Activated CD4-positive, alpha-beta T cell treated with anti-CD3 and anti-CD28 coated beads, Interleukin-2, amount 10 ng/mL, durations not matched to agents 24 days and 14 days (primary cell): ENCODE results near the gene ELP5. TPM values are rescaled to one million over a fixed set of nuclear protein-coding genes. Genes with fewer than 3 reads are reported as not detected.
"Not testable (repeated sequence)": the region's sequence is repeated elsewhere in the genome, so short reads cannot be mapped to it uniquely, and the experiment has no call there.

Source experiments
- DNase-seq: peaks from one replicate; pipeline ENCODE4 v3.0.0; 2022
- H3K27ac Mint-ChIP-seq: one replicate; pipeline ENCODE4 v1.8.0; 2022; ENCODE audit warnings: mild to moderate bottlenecking, mixed read lengths
- H3K27me3 Mint-ChIP-seq: one replicate; pipeline ENCODE4 v1.8.0; 2022; ENCODE audit warnings: mixed read lengths
- H3K36me3 Mint-ChIP-seq: one replicate; pipeline ENCODE4 v1.8.0; 2022; ENCODE audit warnings: low read depth, mild to moderate bottlenecking, mixed read lengths
- H3K4me1 Mint-ChIP-seq: one replicate; pipeline ENCODE4 v1.8.0; 2021; ENCODE audit warnings: mixed read lengths
- H3K4me3 Mint-ChIP-seq: one replicate; pipeline ENCODE4 v1.8.0; 2022; ENCODE audit warnings: mild to moderate bottlenecking, moderate library complexity, mixed read lengths
- H3K9me3 Mint-ChIP-seq: one replicate; pipeline ENCODE4 v1.8.0; 2021; ENCODE audit warnings: mixed read lengths
- intact Hi-C: fragments of 100-400 bp; cut with micrococcal nuclease; formaldehyde crosslinking; loops from one replicate; pipeline ENCODE4 v1.15.1; 2023
- total RNA-seq: library from RNA; stranded (reverse); gene quantifications from 2 replicates; pipeline ENCODE4 v1.2.3, GENCODE V29; 2022

The ELP5 gene
- total RNA-seq, 1 donor from 2014 or later = 74.3 TPM

DNA sequence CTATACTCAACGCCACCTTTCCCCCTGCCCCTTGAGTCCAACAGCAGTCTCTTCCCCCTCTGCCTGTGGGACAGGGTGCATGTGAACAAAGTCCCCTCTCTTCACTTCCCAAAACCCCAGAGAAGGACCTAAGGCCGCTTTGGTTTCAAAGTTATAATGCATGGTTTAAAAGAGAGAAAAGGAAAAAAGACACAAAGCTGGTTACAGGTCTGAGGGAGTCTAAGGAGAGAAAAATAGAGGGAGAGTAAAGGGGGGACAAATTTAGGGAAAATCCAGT lies 8.6 kb upstream of the ELP5 start:
- Mint-ChIP-seq H3K9me3 (no peaks in the 10 kb centered on the region), H3K27ac (peak overlapping the region; percentile 82), H3K27me3 (no peaks in the 10 kb centered on the region), H3K4me1 (peaks cover 43% of the 10 kb centered on the region), H3K36me3 (peaks cover 46% of the 10 kb centered on the region), H3K4me3 (peak overlapping the region; percentile 85)
- intact Hi-C loops = loop anchor here (1.0 to 2.0 kb wide), 2 partner anchors 9 to 71 kb away; partner anchors contain the start of genes ELP5 and GPS2
- DNase-seq = no peak

DNA sequence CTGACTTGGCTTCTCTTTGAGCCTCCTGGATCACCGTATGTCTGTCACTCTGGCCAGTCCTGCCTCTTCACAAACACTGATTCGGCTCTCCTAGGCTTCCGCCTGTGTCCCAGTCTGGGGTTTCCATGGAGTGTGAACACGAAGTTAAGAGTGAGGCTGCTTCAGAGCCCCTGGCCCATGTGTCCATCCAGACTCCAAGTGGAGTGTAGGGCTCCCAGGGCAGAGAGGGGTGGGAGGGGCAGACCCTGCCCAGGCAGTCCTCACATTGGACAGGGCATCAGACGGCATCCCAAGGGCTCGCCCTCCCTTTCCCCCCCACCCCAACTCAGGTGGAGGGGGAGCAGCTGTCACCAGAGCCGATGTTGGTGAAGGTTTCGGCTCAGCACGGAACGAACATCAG lies 8.2 kb upstream of the ELP5 start:
- not testable (repeated sequence) for H3K27me3 Mint-ChIP-seq, H3K9me3 Mint-ChIP-seq, DNase-seq, H3K27ac Mint-ChIP-seq
- intact Hi-C loops = loop anchor here (1.0 to 2.0 kb wide), 2 partner anchors 8 to 71 kb away; partner anchors contain the start of genes ELP5 and GPS2
- Mint-ChIP-seq H3K36me3 (peaks cover 45% of the 10 kb centered on the region), H3K4me3 (peak overlapping the region; percentile 85), H3K4me1 (peaks cover 47% of the 10 kb centered on the region)

DNA sequence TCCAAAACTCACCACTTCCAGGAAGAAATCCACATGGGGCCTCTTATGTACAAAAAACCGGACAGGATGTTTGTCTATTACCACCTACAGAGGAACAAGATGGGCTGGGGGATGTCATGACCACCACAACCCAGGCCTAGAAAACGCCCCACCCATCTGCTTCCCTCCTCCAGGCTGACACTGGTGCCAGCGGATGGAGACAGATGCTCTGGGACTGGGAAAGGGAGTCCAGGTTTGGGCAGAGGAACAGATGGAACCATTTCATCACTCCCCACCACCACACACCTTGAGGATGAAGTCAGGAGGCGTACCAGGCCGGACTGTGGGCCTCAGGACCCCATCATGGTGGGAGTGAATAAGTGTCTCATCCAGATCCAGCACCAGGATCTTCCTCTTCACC lies 5.2 kb upstream of the ELP5 start:
- Mint-ChIP-seq H3K36me3 (peaks cover 39% of the 10 kb centered on the region), H3K27me3 (no peaks in the 10 kb centered on the region), H3K4me1 (peaks cover 45% of the 10 kb centered on the region), H3K27ac (peak overlapping the region; percentile 20), H3K4me3 (no peak overlapping the region), H3K9me3 (no peaks in the 10 kb centered on the region)
- DNase-seq = no peak
- intact Hi-C loops = no loop called here

DNA sequence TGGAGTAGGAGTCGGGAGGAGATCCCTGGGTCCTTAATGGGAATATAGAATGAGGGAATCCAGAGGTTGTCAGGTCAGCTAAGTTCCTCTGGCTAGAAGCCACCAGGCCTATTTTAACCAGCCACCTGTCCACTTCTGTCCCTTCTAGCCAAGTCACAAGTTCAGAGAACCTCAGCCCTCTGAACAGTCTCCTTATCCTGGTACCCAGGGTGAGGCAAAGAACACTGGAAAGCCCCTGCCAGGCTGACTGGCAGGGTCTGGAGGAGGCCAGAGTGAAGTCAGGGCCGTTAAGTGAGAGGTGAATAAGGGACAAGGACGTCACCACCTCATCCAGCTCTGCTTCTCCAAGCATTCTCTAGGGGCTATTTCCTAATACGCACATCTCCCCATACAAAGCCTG lies 3.2 kb upstream of the ELP5 start:
- H3K27me3 Mint-ChIP-seq = no peaks in the 10 kb centered on the region
- peak overlapping the region; percentile 95 for H3K4me3 Mint-ChIP-seq
- no peaks in the 10 kb centered on the region for H3K9me3 Mint-ChIP-seq
- peaks cover 46% of the 10 kb centered on the region for H3K36me3 Mint-ChIP-seq
- no peak overlapping the region for H3K27ac Mint-ChIP-seq
- peaks cover 47% of the 10 kb centered on the region for H3K4me1 Mint-ChIP-seq
- intact Hi-C loops = no loop called here
- no peak for DNase-seq

DNA sequence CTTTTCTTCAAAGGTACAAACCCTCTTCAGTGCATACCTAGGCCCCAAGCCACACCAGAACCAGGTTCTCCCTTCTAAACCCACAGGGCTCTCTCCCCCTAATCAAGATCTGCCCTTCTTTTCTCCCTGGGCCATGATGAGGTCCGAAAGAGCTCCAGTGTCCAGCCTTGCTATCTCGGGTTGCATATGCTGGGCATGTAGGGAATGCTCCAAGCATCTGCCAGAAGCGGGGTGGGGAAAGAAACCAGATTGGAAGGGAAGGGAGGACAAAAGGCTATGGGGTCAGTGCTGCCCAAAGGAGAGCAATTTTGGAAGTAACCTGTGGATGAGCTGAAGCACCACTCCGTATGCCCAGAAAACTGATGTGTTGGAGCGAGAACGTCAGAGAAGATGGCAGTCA lies 2.8 kb upstream of the ELP5 start:
- DNase-seq = no peak
- Mint-ChIP-seq H3K9me3 (no peaks in the 10 kb centered on the region), H3K36me3 (peaks cover 45% of the 10 kb centered on the region), H3K27ac (peak overlapping the region; percentile 71), H3K4me3 (peak overlapping the region; percentile 95), H3K4me1 (peaks cover 50% of the 10 kb centered on the region), H3K27me3 (no peaks in the 10 kb centered on the region)
- intact Hi-C loops = no loop called here

DNA sequence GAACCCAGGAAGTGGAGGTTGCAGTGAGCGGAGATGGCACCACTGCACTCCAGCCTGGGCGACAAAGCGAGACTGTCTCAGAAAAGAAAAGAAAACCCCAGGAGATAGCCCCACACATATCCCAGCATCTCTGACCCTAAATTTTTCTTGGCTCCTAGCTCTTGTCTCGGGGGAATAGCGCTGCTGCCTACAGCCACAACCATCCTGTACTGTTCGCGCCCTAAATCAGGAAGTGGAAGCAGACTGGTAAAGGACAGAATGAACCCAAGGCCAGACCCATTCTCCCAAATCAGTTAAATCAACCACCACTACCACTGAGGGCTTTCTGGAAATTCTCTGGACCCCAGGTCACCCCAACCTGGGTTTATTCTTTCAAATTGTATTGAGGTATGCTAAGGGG lies 2.2 kb upstream of the ELP5 start:
- peaks cover 52% of the 10 kb centered on the region for H3K4me1 Mint-ChIP-seq
- H3K4me3 Mint-ChIP-seq = peak overlapping the region; percentile 95
- H3K9me3 Mint-ChIP-seq = no peaks in the 10 kb centered on the region
- intact Hi-C loops = loop anchor here (5.0 kb wide), 2 partner anchors 312 to 437 kb away; partner anchors contain the start of genes SENP3, TP53 and WRAP53
- peaks cover 44% of the 10 kb centered on the region for H3K36me3 Mint-ChIP-seq
- H3K27me3 Mint-ChIP-seq = no peaks in the 10 kb centered on the region
- no peak for DNase-seq
- peak overlapping the region; percentile 95 for H3K27ac Mint-ChIP-seq

DNA sequence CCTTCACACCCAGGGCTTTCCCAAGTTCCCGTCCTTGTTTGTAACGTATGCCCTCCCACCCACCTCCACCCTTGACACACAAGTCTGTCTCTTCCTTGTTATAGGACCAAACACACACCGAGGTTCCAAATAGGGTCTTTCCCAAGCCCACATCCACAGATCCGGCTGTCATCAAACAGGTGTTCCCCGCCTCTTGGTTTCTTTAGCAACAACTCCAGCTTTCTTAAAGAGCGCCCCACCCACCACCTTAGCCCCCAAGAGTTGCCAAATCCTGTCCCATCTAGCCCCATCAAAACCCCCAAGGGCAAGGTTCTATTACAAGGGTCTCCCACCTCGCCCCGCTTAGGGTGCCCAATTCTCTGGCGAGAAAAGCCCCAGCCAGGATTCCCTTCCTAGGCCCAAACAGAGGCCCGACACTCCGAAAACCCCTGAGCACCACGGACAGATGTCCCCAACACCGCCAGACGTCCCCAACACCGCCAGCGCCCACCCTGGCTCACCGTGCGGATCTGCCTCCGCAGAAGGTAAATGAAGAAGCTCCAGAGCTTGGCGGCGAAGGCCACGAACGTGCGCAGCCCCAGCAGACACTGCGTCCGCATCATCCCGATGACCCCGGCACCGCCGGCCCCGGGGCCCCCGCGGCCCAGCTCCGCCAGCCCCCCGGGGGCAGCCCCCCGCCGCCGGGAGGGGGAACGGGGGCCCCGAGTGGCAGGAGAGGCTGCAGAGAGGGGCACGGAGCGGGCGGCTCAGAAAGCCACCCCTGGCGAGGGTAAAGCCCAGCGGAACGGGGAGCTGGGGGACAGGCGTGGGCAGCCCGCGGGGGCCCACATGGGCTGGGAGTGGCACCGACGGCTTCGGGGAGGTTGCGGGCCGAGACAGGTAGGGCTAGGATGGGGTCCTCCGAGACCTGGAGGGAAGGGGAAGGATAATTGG lies 1.1 kb upstream of the ELP5 start:
- H3K9me3 Mint-ChIP-seq = no peaks in the 10 kb centered on the region
- peak; percentile 76 for DNase-seq
- H3K4me3 Mint-ChIP-seq = peak overlapping the region; percentile 95
- peak overlapping the region; percentile 100 for H3K27ac Mint-ChIP-seq
- peaks cover 52% of the 10 kb centered on the region for H3K4me1 Mint-ChIP-seq
- no peaks in the 10 kb centered on the region for H3K27me3 Mint-ChIP-seq
- intact Hi-C loops = loop anchor here (5.0 kb wide), 2 partner anchors 311 to 436 kb away; partner anchors contain the start of genes SENP3, TP53 and WRAP53
- H3K36me3 Mint-ChIP-seq = peaks cover 45% of the 10 kb centered on the region

DNA sequence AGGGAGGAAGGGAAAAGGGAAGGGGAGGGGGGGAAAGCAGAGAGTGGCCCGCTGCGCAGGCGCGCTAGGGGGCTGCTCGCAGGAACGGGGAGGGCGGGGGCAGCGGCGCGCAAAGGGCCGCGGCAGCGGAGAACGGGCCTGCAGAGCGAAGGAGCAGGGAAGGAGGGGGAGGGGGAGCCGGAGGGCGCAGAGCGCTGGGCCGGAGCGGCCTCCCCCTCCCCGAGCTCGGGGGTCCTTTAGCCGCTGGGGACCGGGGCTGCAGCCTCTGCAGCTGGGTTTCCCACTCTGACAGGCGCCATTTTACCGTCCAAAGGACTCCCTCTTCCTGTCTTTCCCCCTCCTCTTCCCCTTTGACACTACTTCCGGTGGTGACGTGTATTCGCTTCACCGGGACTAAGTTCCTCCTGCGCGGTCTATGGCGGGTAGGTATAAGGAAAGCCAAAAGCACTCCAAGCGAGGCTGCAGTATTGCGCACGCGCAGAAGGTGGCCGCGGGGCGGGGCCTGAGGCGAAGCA lies 297 bp upstream of the ELP5 start, which contains the start of gene CTDNEP1:
Gene CTDNEP1, minus strand, starts transcription at position 74 of the 515 bp plus-strand sequence. CDS start 438 bp downstream, outside the sequence.
- Mint-ChIP-seq H3K27me3 (no peaks in the 10 kb centered on the region), H3K4me3 (peak within 1 kb of the TSS; percentile 95), H3K27ac (peak within 1 kb of the TSS; percentile 100), H3K4me1 (peaks cover 46% of the 10 kb centered on the region), H3K36me3 (peaks cover 43% of the 10 kb centered on the region), H3K9me3 (no peaks in the 10 kb centered on the region)
- peak; percentile 100 for DNase-seq
- intact Hi-C loops = loop anchor here (1.0 to 5.0 kb wide), 6 partner anchors 8 to 436 kb away; partner anchors contain the start of genes EIF5A, PHF23, SENP3 and TP53

DNA sequence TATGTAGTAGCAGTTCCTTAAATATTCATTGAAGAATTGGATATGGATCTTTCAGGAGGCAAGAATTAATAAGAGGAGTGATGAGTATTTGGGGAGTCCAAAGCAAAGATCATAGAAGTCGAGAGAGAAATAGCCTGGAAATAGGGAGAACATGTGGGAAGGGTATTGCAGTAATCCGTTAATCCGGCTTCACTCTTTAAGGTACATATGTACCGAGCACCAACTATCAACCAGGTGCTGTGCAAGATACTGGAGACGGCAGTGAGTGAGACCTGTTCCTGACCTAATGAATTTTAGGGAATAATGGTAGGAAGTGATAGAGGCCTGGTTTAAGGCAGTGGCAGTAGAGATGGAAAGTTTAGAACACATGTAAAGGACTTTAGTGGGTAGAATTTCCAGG lies 1.1 kb downstream of the ELP5 start:
- intact Hi-C loops = loop anchor here (2.0 to 5.0 kb wide), 3 partner anchors 38 to 434 kb away; partner anchors contain the start of genes SENP3, TP53 and WRAP53
- Mint-ChIP-seq H3K9me3 (no peaks in the 10 kb centered on the region), H3K27ac (peak overlapping the region; percentile 100), H3K4me3 (peak overlapping the region; percentile 95), H3K36me3 (peaks cover 47% of the 10 kb centered on the region), H3K27me3 (no peaks in the 10 kb centered on the region), H3K4me1 (peaks cover 44% of the 10 kb centered on the region)
- DNase-seq = no peak

DNA sequence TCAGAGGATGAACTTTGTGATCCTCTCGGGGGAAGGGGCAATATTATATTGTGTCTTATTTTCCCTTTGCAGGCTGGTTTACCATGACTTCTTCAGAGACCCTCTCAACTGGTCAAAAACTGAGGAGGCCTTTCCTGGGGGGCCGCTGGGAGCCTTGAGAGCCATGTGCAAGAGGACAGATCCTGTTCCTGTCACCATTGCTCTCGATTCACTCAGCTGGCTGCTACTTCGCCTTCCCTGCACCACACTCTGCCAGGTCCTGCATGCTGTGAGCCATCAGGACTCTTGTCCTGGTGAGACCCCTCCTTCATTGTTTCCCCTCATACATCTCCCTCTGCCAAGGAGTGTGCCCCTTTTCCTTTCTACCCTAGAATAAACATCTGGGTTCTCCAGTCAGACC lies 2.5 kb downstream of the ELP5 start:
- Mint-ChIP-seq H3K27me3 (no peaks in the 10 kb centered on the region), H3K4me3 (no peak overlapping the region), H3K9me3 (no peaks in the 10 kb centered on the region), H3K36me3 (peaks cover 52% of the 10 kb centered on the region), H3K4me1 (peaks cover 35% of the 10 kb centered on the region), H3K27ac (peak overlapping the region; percentile 59)
- no peak for DNase-seq
- intact Hi-C loops = loop anchor here (5.0 kb wide), 2 partner anchors 308 to 433 kb away; partner anchors contain the start of genes SENP3, TP53 and WRAP53

DNA sequence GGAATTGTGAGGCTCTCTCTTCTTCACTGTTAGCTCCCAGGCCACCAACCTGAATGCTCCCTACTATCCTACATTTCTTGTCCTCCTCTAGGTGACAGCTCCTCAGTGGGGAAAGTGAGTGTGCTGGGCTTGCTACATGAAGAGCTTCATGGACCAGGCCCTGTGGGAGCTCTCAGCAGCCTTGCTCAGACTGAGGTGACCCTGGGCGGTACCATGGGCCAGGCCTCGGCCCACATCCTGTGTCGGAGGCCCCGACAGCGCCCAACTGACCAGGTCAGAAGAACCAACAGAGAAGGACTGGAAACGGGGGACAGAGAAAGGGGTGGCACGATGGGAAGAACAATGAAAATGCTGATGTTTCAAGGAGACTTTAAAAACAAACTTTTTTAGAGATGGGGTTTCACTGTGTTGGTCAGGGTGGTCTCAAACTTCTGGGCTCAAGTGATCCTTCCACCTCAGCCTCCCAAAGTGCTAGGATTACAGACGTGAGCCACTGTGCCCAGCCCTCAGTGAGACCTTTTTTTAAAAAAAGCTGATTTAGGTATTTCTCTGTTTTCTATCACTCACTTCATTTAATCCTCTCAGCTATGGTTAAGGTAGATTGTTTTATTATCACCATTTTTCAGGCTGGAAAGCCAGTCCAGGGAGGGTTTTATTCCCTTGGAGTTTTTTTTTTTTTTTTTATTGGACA lies 4.9 kb downstream of the ELP5 start:
- Mint-ChIP-seq H3K27ac (peak overlapping the region; percentile 53), H3K4me3 (no peak overlapping the region), H3K4me1 (peaks cover 25% of the 10 kb centered on the region), H3K9me3 (no peaks in the 10 kb centered on the region), H3K27me3 (peaks cover 3% of the 10 kb centered on the region), H3K36me3 (peaks cover 51% of the 10 kb centered on the region)
- intact Hi-C loops = no loop called here
- no peak for DNase-seq

DNA sequence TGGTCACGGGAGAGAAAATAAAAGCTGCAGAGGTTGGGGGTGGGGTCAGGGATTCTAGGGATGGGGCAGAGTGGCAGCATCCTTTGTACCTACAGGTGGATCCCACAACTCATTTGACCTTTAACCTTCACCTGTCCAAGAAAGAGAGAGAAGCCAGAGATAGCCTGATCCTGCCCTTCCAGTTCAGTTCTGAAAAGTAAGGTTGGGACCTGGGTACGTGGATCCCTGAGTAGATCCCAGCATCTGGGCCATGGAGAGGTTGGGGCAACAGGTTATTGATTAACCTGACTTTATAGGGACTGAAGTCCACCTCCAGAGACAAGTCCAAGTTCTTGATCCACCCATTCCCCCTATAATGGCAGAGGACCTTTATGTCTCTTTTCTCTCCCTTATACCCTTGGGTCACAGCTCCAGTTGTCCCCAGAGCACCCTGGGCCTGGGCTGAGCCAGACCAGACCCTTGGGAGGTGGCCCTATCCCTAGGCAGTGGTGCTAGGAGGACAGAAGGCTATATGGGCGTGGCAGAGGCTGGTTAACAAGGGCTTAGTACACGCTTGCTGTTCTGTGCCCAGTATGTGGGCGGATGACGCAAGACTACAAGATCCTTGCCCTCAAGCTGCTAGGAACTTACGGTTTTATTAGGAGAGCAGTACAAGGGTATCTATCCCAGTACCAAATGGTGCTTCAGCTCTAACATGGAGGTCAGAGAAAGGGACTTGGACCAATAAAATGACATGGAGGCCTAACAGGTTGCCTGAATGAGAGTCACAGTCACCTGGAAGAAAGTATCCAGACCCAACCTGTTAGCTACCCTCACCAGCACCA lies 6.9 kb downstream of the ELP5 start:
- peaks cover 25% of the 10 kb centered on the region for H3K4me1 Mint-ChIP-seq
- H3K4me3 Mint-ChIP-seq = peak overlapping the region; percentile 12
- H3K27ac Mint-ChIP-seq = no peak overlapping the region
- intact Hi-C loops = no loop called here
- no peaks in the 10 kb centered on the region for H3K9me3 Mint-ChIP-seq
- DNase-seq = no peak
- H3K27me3 Mint-ChIP-seq = peaks cover 19% of the 10 kb centered on the region
- H3K36me3 Mint-ChIP-seq = peaks cover 42% of the 10 kb centered on the region

DNA sequence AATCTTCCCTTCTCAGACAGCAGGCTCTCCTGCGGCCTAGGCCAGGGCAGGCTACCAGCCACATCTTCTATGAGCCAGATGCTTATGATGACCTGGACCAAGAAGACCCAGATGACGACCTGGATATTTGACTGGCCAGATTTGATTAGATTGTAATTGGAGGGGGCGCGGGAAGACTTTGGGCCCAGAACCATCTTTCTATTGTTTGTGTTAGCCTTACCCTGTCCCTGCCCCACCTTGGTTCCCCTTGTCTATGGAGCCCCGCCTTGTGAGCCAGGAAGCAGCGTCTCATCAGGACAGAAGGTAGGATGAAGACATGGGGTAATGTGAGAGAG lies 7.5 kb downstream of the ELP5 start:
- peaks cover 40% of the 10 kb centered on the region for H3K36me3 Mint-ChIP-seq
- intact Hi-C loops = no loop called here
- H3K27me3 Mint-ChIP-seq = peaks cover 24% of the 10 kb centered on the region
- DNase-seq = no peak
- no peaks in the 10 kb centered on the region for H3K9me3 Mint-ChIP-seq
- peak overlapping the region; percentile 12 for H3K4me3 Mint-ChIP-seq
- peaks cover 25% of the 10 kb centered on the region for H3K4me1 Mint-ChIP-seq
- H3K27ac Mint-ChIP-seq = no peak overlapping the region
